Esophagus squamous epithelium (tissue), 5 donors: Measurements from ENCODE around the gene KCNQ1. TPM values are rescaled to one million over a fixed set of nuclear protein-coding genes. Genes with fewer than 3 reads are reported as not detected.

Experiments
- DNase-seq: peaks from one replicate; lab custom pipeline; 2025; lab: John Stamatoyannopoulos, UW
- H3K27ac ChIP-seq, 4 donors: fragments of 200-600 bp; sonication (generic); one replicate each; pipeline ENCODE4 v1.5.1; 2016 to 2019; ENCODE audit warnings: mild to moderate bottlenecking in 1 of 4
- H3K27me3 ChIP-seq, 4 donors: fragments of 200-600 bp; sonication (generic); 1 replicate in 3 of 4; 2 replicates in 1 of 4; pipeline versions ENCODE4 v1.5.1 to v1.6.0; 2017 to 2021; ENCODE audit warnings: antibody characterized with exemption in 1 of 4
- H3K36me3 ChIP-seq, 3 donors: fragments of 200-600 bp; sonication (generic); one replicate each; pipeline ENCODE4 v1.5.1; 2016 to 2019
- H3K4me1 ChIP-seq, 3 donors: fragments of 200-600 bp; sonication (generic); one replicate each; pipeline ENCODE4 v1.5.1; 2017 to 2019
- H3K4me3 ChIP-seq, 4 donors: fragments of 200-600 bp; sonication (generic); 1 replicate in 3 of 4; 2 replicates in 1 of 4; pipeline ENCODE4 v1.5.1; 2016 to 2019; ENCODE audit warnings: mild to moderate bottlenecking in 2 of 4, moderate library complexity in 1 of 4
- H3K9me3 ChIP-seq, 3 donors: fragments of 200-600 bp; sonication (generic); one replicate each; pipeline ENCODE4 v1.5.1; 2016 to 2019
- CTCF ChIP-seq, 6 experiments: fragments of 450-650 bp in 4 of 6; fragments of 200-600 bp in 2 of 6; sonication (generic) in 2 of 6; IDR thresholded peaks; one replicate each; pipeline ENCODE4 v1.5.1; 2016 to 2019; ENCODE audit warnings: antibody characterized with exemption in 6 of 6, mild to moderate bottlenecking in 4 of 6, moderate library complexity in 4 of 6
- POLR2A ChIP-seq, 4 donors: fragments of 450-650 bp; IDR thresholded peaks; one replicate each; pipeline ENCODE4 v1.6.1; 2017; ENCODE audit warnings: antibody characterized with exemption in 4 of 4, mild to moderate bottlenecking in 4 of 4, moderate library complexity in 3 of 4
- WGBS, 2 donors: methylation state at CpG; one replicate each; pipeline ENCODE4 v1.1.5; 2018; 5-methylcytosine and 5-hydroxymethylcytosine counted together
- intact Hi-C: fragments of 100-400 bp; cut with DNase I; formaldehyde crosslinking; loops from one replicate; pipeline ENCODE4 v1.15.0; 2022
- total RNA-seq, 4 donors: library from RNA; depleted of rRNA; stranded (reverse); fragments of >200 nt; gene quantifications; one replicate each; pipeline ENCODE4 v1.1.0, GENCODE V29; 2016
- donor health status: DM: yes; HTN: yes; CAD: no.

KCNQ1 gene
- total RNA-seq, 4 donors from 2014 or later: 0.61 to 3.1 (median 0.72) TPM

- DNase-seq: no peak
- Histone ChIP-seq H3K36me3 (no peaks in the 10 kb centered on the region), H3K27ac (peak overlapping the region in 1 of 4 donors; percentile 92), H3K4me3 (no peak overlapping the region), H3K4me1 (peaks cover 21 to 37% (median 26%) of the 10 kb centered on the region in 3 donors), H3K9me3 (peaks cover 0 to 20% (median 15%) of the 10 kb centered on the region in 3 donors), H3K27me3 (peaks cover 0 to 11% (median 0%) of the 10 kb centered on the region in 4 donors)
- no peak for TF ChIP-seq CTCF (IDR thresholded peaks at IDR 0.05)
- WGBS, 2 donors: 81 to 94% methylated on average over 10 of the region's 10 CpGs
- intact Hi-C loops: no loop called here
Measured at GRCh38 chr11:2827792-2828191, 383.0 kb downstream of the KCNQ1 start.

GRCh38 chr11:2828585-2829330, 383.9 kb downstream of the KCNQ1 start:
- H3K27ac ChIP-seq: no peak overlapping the region
- no peak overlapping the region for H3K4me3 ChIP-seq
- DNase-seq: no peak
- TF ChIP-seq POLR2A (IDR thresholded peaks at IDR 0.05): no peak
- no peak for TF ChIP-seq CTCF (IDR thresholded peaks at IDR 0.05)
- intact Hi-C loops: no loop called here
- WGBS, 2 donors: 83 to 84% methylated on average over 4 of the region's 4 CpGs
- H3K4me1 ChIP-seq: peaks cover 21 to 37% (median 26%) of the 10 kb centered on the region in 3 donors
- no peaks in the 10 kb centered on the region for H3K36me3 ChIP-seq
- H3K9me3 ChIP-seq: peaks cover 0 to 12% (median 8%) of the 10 kb centered on the region in 3 donors
- H3K27me3 ChIP-seq: peaks cover 0 to 11% (median 0%) of the 10 kb centered on the region in 4 donors

- Histone ChIP-seq H3K27ac (no peak overlapping the region), H3K9me3 (peaks cover 0 to 12% (median 8%) of the 10 kb centered on the region in 3 donors), H3K36me3 (no peaks in the 10 kb centered on the region), H3K4me1 (peaks cover 17 to 24% (median 17%) of the 10 kb centered on the region in 3 donors), H3K27me3 (peaks cover 0 to 6% (median 0%) of the 10 kb centered on the region in 4 donors), H3K4me3 (no peak overlapping the region)
- DNase-seq: no peak
- WGBS, 2 donors: 79 to 93% methylated on average over 3 to 5 of the region's 8 CpGs
- TF ChIP-seq POLR2A (IDR thresholded peaks at IDR 0.05) (no peak), CTCF (IDR thresholded peaks at IDR 0.05) (no peak)
- intact Hi-C loops: no loop called here
Measured at GRCh38 chr11:2830030-2830812, 385.4 kb downstream of the KCNQ1 start.

- Histone ChIP-seq H3K9me3 (peaks cover 0 to 12% (median 8%) of the 10 kb centered on the region in 3 donors), H3K36me3 (no peaks in the 10 kb centered on the region), H3K27ac (no peak overlapping the region), H3K27me3 (peaks cover 0 to 5% (median 0%) of the 10 kb centered on the region in 4 donors), H3K4me1 (peaks cover 10 to 18% (median 11%) of the 10 kb centered on the region in 3 donors), H3K4me3 (no peak overlapping the region)
- intact Hi-C loops: no loop called here
- no peak for TF ChIP-seq POLR2A (IDR thresholded peaks at IDR 0.05)
- no peak for TF ChIP-seq CTCF (IDR thresholded peaks at IDR 0.05)
- no peak for DNase-seq
- WGBS, 2 donors: 81 to 100% methylated on average over 1 to 5 of the region's 8 CpGs
Measured at GRCh38 chr11:2830886-2831285, 386.1 kb downstream of the KCNQ1 start.
